ENCODE measurements around the gene CAPN14. TPM values are rescaled to one million over a fixed set of nuclear protein-coding genes. Genes with fewer than 3 reads are reported as not detected.

Gene CAPN14
- total and polyA plus RNA-seq, 8 donors = 0.20 to 0.38 (median 0.25) TPM

- H3K36me3 ChIP-seq = no peaks in the 10 kb centered on the region
- no peaks in the 10 kb centered on the region for H3K9me3 ChIP-seq
- no peak overlapping the region for H3K27ac ChIP-seq
- H3K4me1 ChIP-seq = no peaks in the 10 kb centered on the region
- intact Hi-C loops (cut with DNase I) = no loop called here
- ATAC-seq (no peak), DNase-seq (no peak)
- H3K27me3 ChIP-seq = no peaks in the 10 kb centered on the region
- no peak overlapping the region for H3K4me3 ChIP-seq
- TF ChIP-seq, protein P1, sequence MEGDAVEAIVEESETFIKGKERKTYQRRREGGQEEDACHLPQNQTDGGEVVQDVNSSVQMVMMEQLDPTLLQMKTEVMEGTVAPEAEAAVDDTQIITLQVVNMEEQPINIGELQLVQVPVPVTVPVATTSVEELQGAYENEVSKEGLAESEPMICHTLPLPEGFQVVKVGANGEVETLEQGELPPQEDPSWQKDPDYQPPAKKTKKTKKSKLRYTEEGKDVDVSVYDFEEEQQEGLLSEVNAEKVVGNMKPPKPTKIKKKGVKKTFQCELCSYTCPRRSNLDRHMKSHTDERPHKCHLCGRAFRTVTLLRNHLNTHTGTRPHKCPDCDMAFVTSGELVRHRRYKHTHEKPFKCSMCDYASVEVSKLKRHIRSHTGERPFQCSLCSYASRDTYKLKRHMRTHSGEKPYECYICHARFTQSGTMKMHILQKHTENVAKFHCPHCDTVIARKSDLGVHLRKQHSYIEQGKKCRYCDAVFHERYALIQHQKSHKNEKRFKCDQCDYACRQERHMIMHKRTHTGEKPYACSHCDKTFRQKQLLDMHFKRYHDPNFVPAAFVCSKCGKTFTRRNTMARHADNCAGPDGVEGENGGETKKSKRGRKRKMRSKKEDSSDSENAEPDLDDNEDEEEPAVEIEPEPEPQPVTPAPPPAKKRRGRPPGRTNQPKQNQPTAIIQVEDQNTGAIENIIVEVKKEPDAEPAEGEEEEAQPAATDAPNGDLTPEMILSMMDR (IDR thresholded peaks at IDR 0.05) = no peak
These were observed 4.4 kb downstream of the CAPN14 start for GRCh38 chr2:31212659-31213600.

- no peak overlapping the region for H3K4me3 ChIP-seq
- no peak overlapping the region for H3K27ac ChIP-seq
- no peaks in the 10 kb centered on the region for H3K4me1 ChIP-seq
- TF ChIP-seq, protein P1 (IDR thresholded peaks at IDR 0.05) = no peak
- intact Hi-C loops (cut with DNase I) = no loop called here
- H3K27me3 ChIP-seq = no peaks in the 10 kb centered on the region
- ATAC-seq = no peak
- no peak for DNase-seq
- no peaks in the 10 kb centered on the region for H3K36me3 ChIP-seq
- H3K9me3 ChIP-seq = no peaks in the 10 kb centered on the region
These were observed 9.1 kb downstream of the CAPN14 start for GRCh38 chr2:31208240-31208639.

DNA sequence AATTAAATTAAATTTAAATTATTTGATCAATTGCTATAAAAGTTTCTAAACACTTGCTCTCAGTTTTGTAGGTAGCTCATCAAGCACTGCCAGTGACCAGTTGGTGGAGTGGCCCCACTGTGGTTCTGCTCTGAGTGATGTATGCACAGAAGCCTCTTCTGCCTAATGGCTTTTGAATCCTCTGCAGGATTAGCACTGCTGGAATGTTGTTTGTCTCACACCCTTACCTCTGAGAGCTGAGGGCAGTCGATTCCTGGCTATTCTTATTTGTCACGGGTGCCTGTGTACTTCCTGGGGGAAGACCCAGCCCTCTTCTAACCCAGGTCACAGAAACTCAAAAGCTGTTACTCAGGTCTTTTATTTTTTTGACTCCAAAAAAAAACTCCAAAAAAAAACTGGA lies 9.5 kb downstream of the CAPN14 start:
- H3K9me3 ChIP-seq = no peaks in the 10 kb centered on the region
- peak; percentile 63 for ATAC-seq

GRCh38 chr2:31205613-31206012 lies 11.7 kb downstream of the CAPN14 start:
- intact Hi-C loops (cut with DNase I) = no loop called here
- Histone ChIP-seq H3K9me3 (no peaks in the 10 kb centered on the region), H3K4me3 (no peak overlapping the region), H3K27me3 (no peaks in the 10 kb centered on the region), H3K36me3 (no peaks in the 10 kb centered on the region), H3K4me1 (no peaks in the 10 kb centered on the region), H3K27ac (no peak overlapping the region)
- no peak for ATAC-seq
- TF ChIP-seq, protein P1 (IDR thresholded peaks at IDR 0.05) = no peak
- DNase-seq = no peak

More for the DNA sequence above, 9.5 kb downstream of the CAPN14 start:
- intact Hi-C loops (cut with DNase I) = no loop called here
- Histone ChIP-seq H3K4me3 (no peak overlapping the region), H3K27ac (no peak overlapping the region), H3K4me1 (no peaks in the 10 kb centered on the region), H3K27me3 (no peaks in the 10 kb centered on the region), H3K36me3 (no peaks in the 10 kb centered on the region)
- no peak for DNase-seq
- TF ChIP-seq, protein P1 (IDR thresholded peaks at IDR 0.05) = no peak

- H3K4me1 ChIP-seq = no peaks in the 10 kb centered on the region
- DNase-seq (no peak), ATAC-seq (no peak)
- no peak overlapping the region for H3K4me3 ChIP-seq
- H3K27me3 ChIP-seq = no peaks in the 10 kb centered on the region
- no peak overlapping the region for H3K27ac ChIP-seq
- H3K9me3 ChIP-seq = no peaks in the 10 kb centered on the region
- no peaks in the 10 kb centered on the region for H3K36me3 ChIP-seq
- TF ChIP-seq, protein P1 (IDR thresholded peaks at IDR 0.05) = no peak
- intact Hi-C loops (cut with DNase I) = no loop called here
These were observed 12.1 kb downstream of the CAPN14 start for GRCh38 chr2:31205186-31205585.

All from left lung (tissue), 10 donors.